HCT116 (cell line): Measurements from ENCODE around the gene FAM193A. TPM values are rescaled to one million over a fixed set of nuclear protein-coding genes. Genes with fewer than 3 reads are reported as not detected.

Experiments used
- ATAC-seq: fragments of 200-7000 bp; cut with Tn5 transposase; 2 replicates; pipeline ENCODE4 v1.9.1; 2020; ENCODE audit warnings: mild to moderate bottlenecking, moderate library complexity
- BruUV-seq: library from RNA; stranded (reverse); fragments of 400-500 nt; replicated peaks from 2 replicates; lab custom pipeline; 2021; lab: Mats Ljungman, UMichigan
- CTCF ChIA-PET: fragments of 300-600 bp; sonication (Branson Sonifier 250); formaldehyde crosslinking; loops from one replicate; lab custom pipeline; 2021; ENCODE audit warnings: antibody characterized with exemption; lab: Charles Lee
- POLR2A ChIA-PET: fragments of 300-600, 350-600 bp; sonication (Branson Sonifier 250); formaldehyde crosslinking; loops from one replicate; lab custom pipeline; 2021; ENCODE audit warnings: antibody characterized with exemption; lab: Charles Lee
- RAD21 ChIA-PET, 2 experiments: fragments of 300-600 bp; sonication (Branson Sonifier 250); formaldehyde crosslinking; loops; one replicate each; lab custom pipeline; 2023; ENCODE audit warnings: low total read pairs in 2 of 2; ENCODE audit not compliant: uncharacterized antibody in 2 of 2, unreplicated experiment in 2 of 2, low non-redundant PET in 1 of 2; lab: Charles Lee
- DNase-seq: peaks from one replicate; pipeline ENCODE4 v3.0.0-alpha.2; 2010; ENCODE audit warnings: low read depth, low spot score
- H2AFZ ChIP-seq: fragments of 200-600 bp; shearing (Covaris generic), sonication (generic); 2 replicates; pipeline ENCODE4 v1.6.1; 2017; ENCODE audit warnings: low read depth, mixed run types, mixed read lengths, antibody characterized with exemption, low read length; ENCODE audit not compliant: poor library complexity, severe bottlenecking
- H3K27ac ChIP-seq: 2 replicates; pipeline ENCODE4 v1.5.1; 2012; ENCODE audit warnings: low read depth, low read length
- H3K27me3 ChIP-seq: fragments of 200-600 bp; sonication (generic); 2 replicates; pipeline ENCODE4 v1.6.1; 2016; ENCODE audit warnings: mixed run types, low read length, mixed read lengths; ENCODE audit not compliant: insufficient read depth
- H3K36me3 ChIP-seq, 2 experiments: fragments of 200-500 bp in 1 of 2; fragments of 200-600 bp in 1 of 2; sonication (Bioruptor generic) in 1 of 2; sonication (generic) in 1 of 2; 2 replicates each; pipeline versions ENCODE4 v1.5.1 to v1.6.1; 2014 to 2016; ENCODE audit warnings: low read length in 2 of 2, inconsistent platforms in 1 of 2, mixed read lengths in 1 of 2, mixed run types in 1 of 2; ENCODE audit not compliant: insufficient read depth in 2 of 2, control insufficient read depth in 1 of 2
- H3K4me1 ChIP-seq, 2 experiments: fragments of 200-600 bp in 1 of 2; sonication (generic) in 1 of 2; 2 replicates each; pipeline versions ENCODE4 v1.5.1 to v1.6.1; 2012 to 2017; ENCODE audit warnings: low read length in 2 of 2, inconsistent platforms in 1 of 2, mild to moderate bottlenecking in 1 of 2, mixed read lengths in 1 of 2, mixed run types in 1 of 2, moderate library complexity in 1 of 2; ENCODE audit not compliant: insufficient read depth in 2 of 2, control insufficient read depth in 1 of 2
- H3K4me2 ChIP-seq: fragments of 200-600 bp; sonication (generic); 2 replicates; pipeline ENCODE4 v1.6.1; 2017; ENCODE audit warnings: mixed run types, low read length, mixed read lengths
- H3K4me3 ChIP-seq, 2 experiments: fragments of 200-600 bp in 1 of 2; sonication (generic) in 1 of 2; replicated peaks in 1 of 2; 2 replicates each; pipeline ENCODE4 v1.5.1; 2011 to 2016; ENCODE audit warnings: low read length in 2 of 2, control low read depth in 1 of 2, low read depth in 1 of 2, mild to moderate bottlenecking in 1 of 2, mixed read lengths in 1 of 2, mixed run types in 1 of 2
- H3K79me2 ChIP-seq: fragments of 200-600 bp; sonication (generic); 2 replicates; pipeline ENCODE4 v1.6.1; 2017; ENCODE audit warnings: mild to moderate bottlenecking, mixed run types, low read length, moderate library complexity, mixed read lengths; ENCODE audit not compliant: insufficient read depth
- H3K9ac ChIP-seq: fragments of 200-600 bp; sonication (generic); 2 replicates; pipeline ENCODE4 v1.6.1; 2016; ENCODE audit warnings: low read length, mixed read lengths
- H3K9me2 ChIP-seq: fragments of 200-600 bp; sonication (generic), shearing (Covaris generic); 2 replicates; pipeline ENCODE4 v1.6.1; 2017; ENCODE audit warnings: mixed run types, mild to moderate bottlenecking, moderate library complexity; ENCODE audit not compliant: insufficient read depth
- H3K9me3 ChIP-seq, 2 experiments: fragments of 200-500 bp in 1 of 2; fragments of 200-600 bp in 1 of 2; sonication (Bioruptor generic) in 1 of 2; sonication (generic) in 1 of 2; 2 replicates each; pipeline ENCODE4 v1.6.1; 2014 to 2017; ENCODE audit warnings: low read length in 2 of 2, mixed read lengths in 2 of 2, inconsistent platforms in 1 of 2, low read depth in 1 of 2, mild to moderate bottlenecking in 1 of 2, mixed run types in 1 of 2, moderate library complexity in 1 of 2; ENCODE audit not compliant: control insufficient read depth in 1 of 2, insufficient read depth in 1 of 2
- H4K20me1 ChIP-seq: fragments of 200-600 bp; sonication (generic), shearing (Covaris generic); 2 replicates; pipeline ENCODE4 v1.6.1; 2017; ENCODE audit warnings: mixed run types, mild to moderate bottlenecking, moderate library complexity; ENCODE audit not compliant: insufficient read depth
- CTCF ChIP-seq, 3 experiments: fragments of 200-600 bp in 1 of 3; sonication (generic) in 1 of 3; IDR thresholded peaks in 2 of 3; conservative IDR thresholded peaks in 1 of 3; 2 replicates each; pipeline ENCODE4 v1.5.1; 2012 to 2017; ENCODE audit warnings: low read depth in 2 of 3, low read length in 2 of 3, antibody characterized with exemption in 1 of 3, borderline replicate concordance in 1 of 3, control low read depth in 1 of 3, mild to moderate bottlenecking in 1 of 3, mixed read lengths in 1 of 3, mixed run types in 1 of 3, moderate library complexity in 1 of 3; ENCODE audit not compliant: insufficient read depth in 1 of 3
- ELF1 ChIP-seq: IDR thresholded peaks from 2 replicates; pipeline ENCODE4 v1.6.1; 2012; ENCODE audit warnings: low read depth, borderline replicate concordance
- EZH2 ChIP-seq: fragments of 200-600 bp; sonication (generic); IDR thresholded peaks from 2 replicates; pipeline ENCODE4 v1.6.1; 2017; ENCODE audit warnings: antibody characterized with exemption, mixed run types
- EZH2phosphoT487 ChIP-seq: fragments of 200-600 bp; IDR thresholded peaks from 2 replicates; pipeline ENCODE4 v1.6.1; 2018; ENCODE audit warnings: antibody characterized with exemption, borderline replicate concordance
- FOSL1 ChIP-seq: IDR thresholded peaks from 2 replicates; pipeline ENCODE4 v1.6.1; 2012; ENCODE audit warnings: low read depth
- JUND ChIP-seq: IDR thresholded peaks from 2 replicates; pipeline ENCODE4 v1.6.1; 2012
- MAX ChIP-seq: IDR thresholded peaks from 2 replicates; pipeline ENCODE4 v1.6.1; 2012
- POLR2AphosphoS5 ChIP-seq: IDR thresholded peaks from 2 replicates; pipeline ENCODE4 v1.6.1; 2011; ENCODE audit warnings: mild to moderate bottlenecking, low read depth, low read length, moderate library complexity
- RAD21 ChIP-seq: IDR thresholded peaks from 2 replicates; pipeline ENCODE4 v1.6.1; 2012; ENCODE audit warnings: low read depth, mild to moderate bottlenecking
- SIN3A ChIP-seq: IDR thresholded peaks from 2 replicates; pipeline ENCODE4 v1.6.1; 2012; ENCODE audit warnings: low read depth
- SP1 ChIP-seq: IDR thresholded peaks from 2 replicates; pipeline ENCODE4 v1.6.1; 2012; ENCODE audit warnings: low read depth
- SRF ChIP-seq: IDR thresholded peaks from 2 replicates; pipeline ENCODE4 v1.6.1; 2012; ENCODE audit warnings: low read depth
- YY1 ChIP-seq: IDR thresholded peaks from 2 replicates; pipeline ENCODE4 v1.6.1; 2011; ENCODE audit warnings: low read length, low read depth, moderate library complexity, mild to moderate bottlenecking; ENCODE audit not compliant: insufficient replicate concordance; ENCODE audit errors: extremely low read depth
- ZFX ChIP-seq: fragments of 450-650 bp; IDR thresholded peaks from 2 replicates; pipeline ENCODE4 v1.6.1; 2017
- intact Hi-C: fragments of 100-400 bp; cut with micrococcal nuclease; formaldehyde crosslinking; loops from 2 replicates; pipeline ENCODE4 v1.10.0; 2022
- total RNA-seq: library from RNA; stranded (reverse); gene quantifications from one replicate; pipeline ENCODE4 v1.2.1, GENCODE V29; 2021; ENCODE audit not compliant: unreplicated experiment
- TF ChIP-seq, protein P1 (sequence below): IDR thresholded peaks from 2 replicates; pipeline ENCODE4 v1.6.1; 2012; ENCODE audit warnings: low read depth

Gene FAM193A
- total RNA-seq, 1 experiment from 2014 or later = 15.7 TPM

DNA sequence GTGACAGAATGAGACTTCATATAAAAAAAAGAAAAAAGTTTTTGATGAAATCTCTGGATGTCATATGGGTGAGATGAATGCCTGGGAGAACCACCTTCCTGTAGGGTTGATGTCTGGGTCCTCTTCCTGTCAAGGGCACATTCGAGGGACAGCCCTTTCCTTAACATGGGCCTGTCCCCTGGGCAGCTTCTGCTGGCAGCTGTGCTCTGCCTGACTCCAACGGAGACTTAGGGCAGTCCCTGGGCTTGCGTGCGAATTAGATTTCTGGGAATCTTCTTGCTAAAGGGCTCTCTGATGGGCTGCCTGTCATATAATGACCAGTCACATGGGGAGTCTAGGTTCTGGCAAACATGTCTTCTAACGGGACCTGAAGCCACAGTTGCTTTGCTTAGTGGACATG is 179.0 kb downstream of the FAM193A start:
- ChIA-PET CTCF (no interaction called here), POLR2A (no interaction called here), RAD21 (no interaction called here)
- Histone ChIP-seq H3K4me1 (peaks cover 12 to 20% of the 10 kb centered on the region in 2 experiments; a peak in 3 of 4 replicates), H3K4me3 (no peak overlapping the region), H3K4me2 (no peak overlapping the region), H3K9me2 (no peaks in the 10 kb centered on the region), H3K27ac (no peak overlapping the region), H3K9ac (no peak overlapping the region), H4K20me1 (no peaks in the 10 kb centered on the region), H3K27me3 (no peaks in the 10 kb centered on the region), H3K36me3 (peaks cover 6 to 15% of the 10 kb centered on the region in 2 experiments), H2AFZ (no peak overlapping the region), H3K79me2 (peaks cover 12% of the 10 kb centered on the region), H3K9me3 (no peaks in the 10 kb centered on the region)
- ATAC-seq (no peak), DNase-seq (no peak)
- BruUV-seq = no TSS peak
- intact Hi-C loops = loop anchor here (10.0 kb wide), 1 partner anchor 491 kb away; no protein-coding TSS in a partner anchor
- no peak for TF ChIP-seq YY1
- TF ChIP-seq SIN3A = no peak
- no peak for TF ChIP-seq FOSL1
- TF ChIP-seq RAD21 = no peak
- TF ChIP-seq MAX = no peak
- TF ChIP-seq JUND = no peak
- TF ChIP-seq, protein P1, sequence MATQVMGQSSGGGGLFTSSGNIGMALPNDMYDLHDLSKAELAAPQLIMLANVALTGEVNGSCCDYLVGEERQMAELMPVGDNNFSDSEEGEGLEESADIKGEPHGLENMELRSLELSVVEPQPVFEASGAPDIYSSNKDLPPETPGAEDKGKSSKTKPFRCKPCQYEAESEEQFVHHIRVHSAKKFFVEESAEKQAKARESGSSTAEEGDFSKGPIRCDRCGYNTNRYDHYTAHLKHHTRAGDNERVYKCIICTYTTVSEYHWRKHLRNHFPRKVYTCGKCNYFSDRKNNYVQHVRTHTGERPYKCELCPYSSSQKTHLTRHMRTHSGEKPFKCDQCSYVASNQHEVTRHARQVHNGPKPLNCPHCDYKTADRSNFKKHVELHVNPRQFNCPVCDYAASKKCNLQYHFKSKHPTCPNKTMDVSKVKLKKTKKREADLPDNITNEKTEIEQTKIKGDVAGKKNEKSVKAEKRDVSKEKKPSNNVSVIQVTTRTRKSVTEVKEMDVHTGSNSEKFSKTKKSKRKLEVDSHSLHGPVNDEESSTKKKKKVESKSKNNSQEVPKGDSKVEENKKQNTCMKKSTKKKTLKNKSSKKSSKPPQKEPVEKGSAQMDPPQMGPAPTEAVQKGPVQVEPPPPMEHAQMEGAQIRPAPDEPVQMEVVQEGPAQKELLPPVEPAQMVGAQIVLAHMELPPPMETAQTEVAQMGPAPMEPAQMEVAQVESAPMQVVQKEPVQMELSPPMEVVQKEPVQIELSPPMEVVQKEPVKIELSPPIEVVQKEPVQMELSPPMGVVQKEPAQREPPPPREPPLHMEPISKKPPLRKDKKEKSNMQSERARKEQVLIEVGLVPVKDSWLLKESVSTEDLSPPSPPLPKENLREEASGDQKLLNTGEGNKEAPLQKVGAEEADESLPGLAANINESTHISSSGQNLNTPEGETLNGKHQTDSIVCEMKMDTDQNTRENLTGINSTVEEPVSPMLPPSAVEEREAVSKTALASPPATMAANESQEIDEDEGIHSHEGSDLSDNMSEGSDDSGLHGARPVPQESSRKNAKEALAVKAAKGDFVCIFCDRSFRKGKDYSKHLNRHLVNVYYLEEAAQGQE = no peak
- no peak for TF ChIP-seq ZFX
- no peak for TF ChIP-seq ELF1
- TF ChIP-seq SRF = no peak
- TF ChIP-seq SP1 = no peak
- no peak for TF ChIP-seq POLR2AphosphoS5
- no peak for TF ChIP-seq EZH2phosphoT487
- no peak for TF ChIP-seq EZH2
- no peak for TF ChIP-seq CTCF (IDR thresholded peaks at IDR 0.05 in 2 of 3, conservative IDR thresholded peaks at IDR 0.05 in 1 of 3; ENCODE audit: borderline replicate concordance in 1 of 3, insufficient read depth in 1 of 3, low read depth in 2 of 3, low read length in 2 of 3)
